K562 (cell line): ENCODE data around the gene SYT3. TPM values are rescaled to one million over a fixed set of nuclear protein-coding genes. Genes with fewer than 3 reads are reported as not detected.

Experiments
- ATAC-seq: fragments of 200-7000 bp; cut with Tn5 transposase; 3 replicates; pipeline ENCODE4 v1.9.1; 2020; ENCODE audit warnings: moderate library complexity
- BruUV-seq: library from RNA; stranded (reverse); fragments of 400-500 nt; replicated peaks from 2 replicates; lab custom pipeline; 2021; lab: Mats Ljungman, UMichigan
- CTCF ChIA-PET: fragments of 300-600 bp; formaldehyde crosslinking; extraction: SDS; loops from one replicate; lab custom pipeline; 2021; ENCODE audit warnings: low intra/inter-chr PET ratio; lab: Yijun Ruan, JAX
- POLR2A ChIA-PET: fragments of 300-600, 350-650 bp; sonication (Branson Sonifier 250); formaldehyde crosslinking; extraction: SDS; loops from one replicate; lab custom pipeline; 2021; ENCODE audit warnings: antibody characterized with exemption, inconsistent platforms; lab: Yijun Ruan, JAX
- DNase-seq, 4 experiments: peaks; one replicate each; pipeline versions ENCODE4 v3.0.0 to v3.0.0-alpha.2; 2011 to 2018; ENCODE audit warnings: low spot score in 3 of 4, mixed read lengths in 3 of 4; ENCODE audit errors: extremely low read depth in 1 of 4
- FAIRE-seq: peaks from 2 replicates; lab custom pipeline; 2011; peaks lifted over from hg19 to GRCh38; lab: Jason Lieb, UNC
- H2AFZ ChIP-seq: 2 replicates; pipeline ENCODE4 v1.6.0; 2011; ENCODE audit warnings: low read depth, low read length, control low read depth, inconsistent platforms
- H3K27ac ChIP-seq: fragments of 200-600 bp; 3 replicates; pipeline ENCODE4 v1.8.0; 2011; ENCODE audit warnings: low read depth, mild to moderate bottlenecking, control low read depth, inconsistent platforms, low read length, moderate library complexity, mixed read lengths; ENCODE audit errors: extremely low read depth
- H3K27me3 ChIP-seq, 2 experiments: fragments of 300-600 bp in 1 of 2; 2 replicates in 1 of 2; 3 replicates in 1 of 2; pipeline versions ENCODE4 v1.6.0 to v1.8.0; 2011; ENCODE audit warnings: inconsistent platforms in 2 of 2, low read length in 2 of 2, mild to moderate bottlenecking in 1 of 2, mixed read lengths in 1 of 2, moderate library complexity in 1 of 2; ENCODE audit not compliant: control insufficient read depth in 2 of 2, insufficient read depth in 2 of 2
- H3K36me3 ChIP-seq: fragments of 300-600 bp; 3 replicates; pipeline ENCODE4 v1.8.0; 2011; ENCODE audit warnings: mild to moderate bottlenecking, low read length, inconsistent platforms; ENCODE audit not compliant: control insufficient read depth, insufficient read depth
- H3K4me1 ChIP-seq, 2 experiments: fragments of 200-600 bp in 1 of 2; replicated peaks in 1 of 2; 2 replicates in 1 of 2; 3 replicates in 1 of 2; pipeline versions ENCODE4 v1.5.1 to v1.8.0; 2011; ENCODE audit warnings: inconsistent platforms in 2 of 2, low read length in 2 of 2, mild to moderate bottlenecking in 1 of 2, mixed read lengths in 1 of 2, moderate library complexity in 1 of 2; ENCODE audit not compliant: control insufficient read depth in 2 of 2, insufficient read depth in 2 of 2
- H3K4me2 ChIP-seq: 2 replicates; pipeline ENCODE4 v1.6.1; 2011; ENCODE audit warnings: low read length, control low read depth, inconsistent platforms, mixed read lengths; ENCODE audit not compliant: insufficient read depth
- H3K4me3 ChIP-seq: fragments of 200-600 bp; sonication (generic), shearing (Covaris generic); 2 replicates; pipeline ENCODE4 v1.5.1; 2016; ENCODE audit warnings: control low read depth, inconsistent platforms
- H3K79me2 ChIP-seq: fragments of 200-600 bp; 3 replicates; pipeline ENCODE4 v1.8.0; 2011; ENCODE audit warnings: low read length, inconsistent platforms; ENCODE audit not compliant: control insufficient read depth, insufficient read depth
- H3K9ac ChIP-seq, 2 experiments: 2 replicates each; pipeline versions ENCODE4 v1.6.0 to v1.6.1; 2011; ENCODE audit warnings: low read depth in 2 of 2, low read length in 2 of 2, control low read depth in 1 of 2, inconsistent platforms in 1 of 2, mild to moderate bottlenecking in 1 of 2, mixed read lengths in 1 of 2; ENCODE audit not compliant: insufficient read depth in 1 of 2
- H3K9me1 ChIP-seq: one replicate; pipeline ENCODE4 v1.6.0; 2011; ENCODE audit warnings: inconsistent platforms, mild to moderate bottlenecking, low read length, moderate library complexity; ENCODE audit not compliant: control insufficient read depth, insufficient read depth
- H3K9me3 ChIP-seq: replicated peaks from 2 replicates; pipeline ENCODE4 v1.5.1; 2011; ENCODE audit warnings: low read depth, low read length, inconsistent platforms; ENCODE audit not compliant: control insufficient read depth, insufficient read depth
- H4K20me1 ChIP-seq: replicated peaks from 2 replicates; pipeline ENCODE4 v1.6.1; 2011; ENCODE audit warnings: low read length, inconsistent platforms, mixed read lengths; ENCODE audit not compliant: control insufficient read depth, insufficient read depth
- LARP7 ChIP-seq: fragments of 450-650 bp; IDR thresholded peaks from 2 replicates; pipeline ENCODE4 v1.6.1; 2016
- MTF1 ChIP-seq: fragments of 250-450 bp; sonication (Bioruptor Pico); IDR thresholded peaks from 2 replicates; pipeline ENCODE4 v1.9.0; 2021; ENCODE audit warnings: moderate library complexity, mild to moderate bottlenecking, inconsistent platforms, borderline replicate concordance
- RBM25 ChIP-seq: fragments of 200-400 bp; formaldehyde crosslinking; IDR thresholded peaks from 2 replicates; pipeline ENCODE4 v1.6.1; 2018; ENCODE audit warnings: low read length, low read depth, moderate library complexity; ENCODE audit not compliant: severe bottlenecking
- SPI1 ChIP-seq: IDR thresholded peaks from 2 replicates; pipeline ENCODE4 v1.6.1; 2011; ENCODE audit warnings: low read depth, low read length, control low read depth, borderline replicate concordance
- TAF1 ChIP-seq: IDR thresholded peaks from 2 replicates; pipeline ENCODE4 v1.6.1; 2011; ENCODE audit warnings: mild to moderate bottlenecking, low read length, moderate library complexity; ENCODE audit not compliant: insufficient read depth, control insufficient read depth, severe bottlenecking; ENCODE audit errors: extremely low read depth
- ZNF232 ChIP-seq: sonication (generic); formaldehyde crosslinking; IDR thresholded peaks from 2 replicates; pipeline ENCODE4 v1.8.0; 2022; ENCODE audit warnings: mild to moderate bottlenecking, missing genetic modification reagents
- WGBS: fragments of 100-300 bp; shearing (Covaris generic); methylation state at CpG from one replicate; pipeline ENCODE4 v1.1.6; 2016; ENCODE audit warnings: low coverage, mixed read lengths; ENCODE audit not compliant: insufficient coverage; ENCODE audit errors: missing lambda C conversion rate; 5-methylcytosine and 5-hydroxymethylcytosine counted together
- in situ Hi-C: fragments of 300-500 bp; cut with MboI; formaldehyde crosslinking; loops from 4 replicates; pipeline ENCODE4 v1.15.0; 2018; ENCODE audit warnings: inconsistent platforms, mixed read lengths
- intact Hi-C: fragments of 100-400 bp; cut with micrococcal nuclease; formaldehyde crosslinking; loops from 2 replicates; pipeline ENCODE4 v1.14.2; 2022
- polyA plus RNA-seq, 8 experiments: library from polyadenylated mRNA; depleted of rRNA in 4 of 8; stranded (reverse) in 5 of 8; unstranded in 3 of 8; fragments of >200 nt; fragmentation: Nextera tagmentation in 2 of 8; fragmentation: Illumina TruSeq in 1 of 8; extraction: Ambion mirVana in 2 of 8; extraction: Trizol in 1 of 8; gene quantifications; 2 replicates each; pipeline versions ENCODE4 v1.2.1 to v1.2.3, GENCODE V29; 2011 to 2014; ENCODE audit warnings: inconsistent platforms in 1 of 8, missing spikeins in 1 of 8
- total RNA-seq, 7 experiments: library from RNA; depleted of rRNA in 6 of 7; stranded (reverse); fragments of >200 nt in 6 of 7; fragmentation: Illumina TruSeq in 2 of 7; extraction: Trizol in 2 of 7; gene quantifications; 2 replicates each; pipeline versions ENCODE4 v1.2.1 to v1.2.3, GENCODE V29; 2011 to 2021; ENCODE audit warnings: low replicate concordance in 1 of 7
- TF ChIP-seq, protein P1 (sequence below): fragments of 450-650 bp; IDR thresholded peaks from 2 replicates; pipeline ENCODE4 v1.6.1; 2016; ENCODE audit warnings: mild to moderate bottlenecking
- TF ChIP-seq, protein P2 (sequence below): fragments of 250-450 bp; sonication (Bioruptor Pico); IDR thresholded peaks from 2 replicates; pipeline ENCODE4 v1.8.0; 2022; ENCODE audit warnings: moderate library complexity, mild to moderate bottlenecking, inconsistent platforms

SYT3 gene
- total and polyA plus RNA-seq, 9 of the 15 experiments (the other 6 are each of a cell fraction or from before 2014, with no cell fraction given), result 0.36 to 2.0 (median 0.54) TPM; not detected in 2

DNA sequence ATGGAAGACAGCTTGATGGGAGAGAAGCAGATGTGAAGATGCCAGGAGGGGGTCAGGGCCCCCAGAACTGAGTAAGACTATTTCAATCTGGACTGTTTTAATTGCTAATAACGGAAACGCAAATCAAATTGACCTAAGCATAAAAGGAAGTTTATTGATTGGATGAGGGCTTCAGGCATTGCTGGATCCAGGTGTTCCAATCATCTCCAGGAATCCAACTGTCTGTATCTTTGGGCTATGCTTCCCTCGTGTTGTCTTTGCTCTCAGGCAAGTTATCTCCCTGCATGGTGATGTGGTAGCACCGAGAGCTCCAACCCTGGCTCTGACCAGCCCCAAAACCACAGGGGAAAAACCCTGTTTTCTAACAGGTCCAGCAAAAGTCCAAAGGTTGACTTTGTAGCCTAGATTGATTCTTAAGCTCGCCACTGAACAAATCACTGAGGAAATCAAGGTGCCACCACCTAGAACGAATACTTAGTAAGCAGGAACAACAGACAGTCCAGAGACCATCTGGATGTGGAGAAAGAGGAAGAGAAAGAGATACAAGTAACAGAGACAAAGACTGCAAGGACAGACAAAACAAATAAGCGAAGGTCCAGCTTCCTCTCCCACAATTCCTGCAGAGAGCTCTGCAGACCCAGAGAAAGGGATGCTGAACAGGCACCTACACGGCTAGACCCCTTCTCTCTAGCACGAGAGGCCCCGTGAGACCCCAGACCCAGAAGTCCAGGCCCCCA, 8.4 kb upstream of the SYT3 start:
- WGBS, result 22% methylated on average over 10 of the region's 10 CpGs
- Histone ChIP-seq H3K27ac (no peak overlapping the region), H3K4me2 (no peak overlapping the region), H3K9me1 (no peaks in the 10 kb centered on the region), H2AFZ (no peak overlapping the region), H3K4me1 (peaks cover 13 to 25% of the 10 kb centered on the region in 2 experiments; a peak in 4 of 5 replicates), H3K9ac (no peak overlapping the region), H3K27me3 (peaks cover 0 to 6% of the 10 kb centered on the region in 2 experiments; a peak in 3 of 5 replicates), H4K20me1 (no peaks in the 10 kb centered on the region), H3K36me3 (no peaks in the 10 kb centered on the region), H3K79me2 (no peaks in the 10 kb centered on the region), H3K4me3 (no peak overlapping the region), H3K9me3 (no peaks in the 10 kb centered on the region)
- FAIRE-seq (no peak), DNase-seq (no peak), ATAC-seq (no peak)
- TF ChIP-seq TAF1 (no peak), SPI1 (peak; percentile 65; the same call in 1 of the 2 replicates), ZNF232 (CRISPR knock-in tag) (no peak), MTF1 (CRISPR knock-in tag) (no peak), LARP7 (no peak), RBM25 (peak; percentile 35)
- TF ChIP-seq, protein P1, sequence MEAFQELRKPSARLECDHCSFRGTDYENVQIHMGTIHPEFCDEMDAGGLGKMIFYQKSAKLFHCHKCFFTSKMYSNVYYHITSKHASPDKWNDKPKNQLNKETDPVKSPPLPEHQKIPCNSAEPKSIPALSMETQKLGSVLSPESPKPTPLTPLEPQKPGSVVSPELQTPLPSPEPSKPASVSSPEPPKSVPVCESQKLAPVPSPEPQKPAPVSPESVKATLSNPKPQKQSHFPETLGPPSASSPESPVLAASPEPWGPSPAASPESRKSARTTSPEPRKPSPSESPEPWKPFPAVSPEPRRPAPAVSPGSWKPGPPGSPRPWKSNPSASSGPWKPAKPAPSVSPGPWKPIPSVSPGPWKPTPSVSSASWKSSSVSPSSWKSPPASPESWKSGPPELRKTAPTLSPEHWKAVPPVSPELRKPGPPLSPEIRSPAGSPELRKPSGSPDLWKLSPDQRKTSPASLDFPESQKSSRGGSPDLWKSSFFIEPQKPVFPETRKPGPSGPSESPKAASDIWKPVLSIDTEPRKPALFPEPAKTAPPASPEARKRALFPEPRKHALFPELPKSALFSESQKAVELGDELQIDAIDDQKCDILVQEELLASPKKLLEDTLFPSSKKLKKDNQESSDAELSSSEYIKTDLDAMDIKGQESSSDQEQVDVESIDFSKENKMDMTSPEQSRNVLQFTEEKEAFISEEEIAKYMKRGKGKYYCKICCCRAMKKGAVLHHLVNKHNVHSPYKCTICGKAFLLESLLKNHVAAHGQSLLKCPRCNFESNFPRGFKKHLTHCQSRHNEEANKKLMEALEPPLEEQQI, result no peak
- TF ChIP-seq, protein P2, sequence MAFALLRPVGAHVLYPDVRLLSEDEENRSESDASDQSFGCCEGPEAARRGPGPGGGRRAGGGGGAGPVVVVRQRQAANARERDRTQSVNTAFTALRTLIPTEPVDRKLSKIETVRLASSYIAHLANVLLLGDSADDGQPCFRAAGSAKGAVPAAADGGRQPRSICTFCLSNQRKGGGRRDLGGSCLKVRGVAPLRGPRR (CRISPR knock-in tag), result no peak
- no TSS peak for BruUV-seq
- CTCF ChIA-PET, result interaction anchor here (0.6 kb wide), 1 partner anchor 112 kb away, joined by 3 read pairs; no protein-coding TSS in a partner anchor
- in situ Hi-C loops, result no loop called here
- intact Hi-C loops, result no loop called here
- POLR2A ChIA-PET, result interaction anchor here (0.5 to 1.2 kb wide), 2 partner anchors 42 to 136 kb away, joined by 3 read pairs; no protein-coding TSS in a partner anchor
